Activated naive CD8-positive, alpha-beta T cell treated with anti-CD3 and anti-CD28 coated beads, Interleukin-2, amount 50 U/mL, for 16 hours (primary cell): Measurements from ENCODE around the gene ZNF837.
"Not testable (repeated sequence)": the region's sequence is repeated elsewhere in the genome, so short reads cannot be mapped to it uniquely, and the experiment has no call there.

ENCODE experiments used
- DNase-seq: peaks from one replicate; pipeline ENCODE4 v3.0.0-alpha.2; 2020; ENCODE audit warnings: low read depth, low spot score

Gene ZNF837

GRCh38 chr19:58396691-58397532 lies 16.1 kb upstream of the ZNF837 start:
- no peak for DNase-seq

- DNase-seq, result no peak
Measured at GRCh38 chr19:58395979-58396627, 15.3 kb upstream of the ZNF837 start.

- no peak for DNase-seq
Measured at GRCh38 chr19:58395220-58395978, 14.6 kb upstream of the ZNF837 start, which contains the start of gene RNF225. Gene RNF225, plus strand, starts transcription at chr19:58395656. Its CDS starts 434 bp downstream, at chr19:58396090.

GRCh38 chr19:58394821-58395219 lies 14.0 kb upstream of the ZNF837 start:
- DNase-seq, result no peak

GRCh38 chr19:58393725-58394033 lies 12.8 kb upstream of the ZNF837 start:
- no peak for DNase-seq

- DNase-seq, result no peak
Measured at GRCh38 chr19:58392945-58393724, 12.3 kb upstream of the ZNF837 start.

GRCh38 chr19:58388175-58388526 lies 7.3 kb upstream of the ZNF837 start:
- no peak for DNase-seq

GRCh38 chr19:58387338-58388174 lies 6.7 kb upstream of the ZNF837 start:
- DNase-seq, result no peak

GRCh38 chr19:58386576-58387337 lies 5.9 kb upstream of the ZNF837 start, which contains the start of gene RPS5:
Gene RPS5, plus strand, starts transcription at chr19:58387269. Its CDS starts 869 bp downstream, at chr19:58388138.
- peak; percentile 91 for DNase-seq

- no peak for DNase-seq
Measured at GRCh38 chr19:58385891-58386575, 5.2 kb upstream of the ZNF837 start.

GRCh38 chr19:58385313-58385890 lies 4.6 kb upstream of the ZNF837 start:
- no peak for DNase-seq

- DNase-seq, result no peak
Measured at GRCh38 chr19:58382997-58383603, 2.3 kb upstream of the ZNF837 start.

GRCh38 chr19:58381460-58382212 lies 806 bp upstream of the ZNF837 start:
- no peak for DNase-seq

- no peak for DNase-seq
Measured at GRCh38 chr19:58380037-58380661, 681 bp downstream of the ZNF837 start.

GRCh38 chr19:58379246-58379645 lies 1.6 kb downstream of the ZNF837 start:
- no peak for DNase-seq

GRCh38 chr19:58376724-58377123 lies 4.1 kb downstream of the ZNF837 start:
- not testable (repeated sequence) for DNase-seq

- DNase-seq, result no peak
Measured at GRCh38 chr19:58374200-58374599, 6.6 kb downstream of the ZNF837 start.
